ENCODE data around the gene KNTC1.

GRCh38 chr12:122520676-122521075, 6.4 kb upstream of the KNTC1 start:
- TF ChIP-seq CTCF (IDR thresholded peaks at IDR 0.05) (no peak), POLR2A (IDR thresholded peaks at IDR 0.05) (no peak)
